HG02798 (cell line): ENCODE data around the gene GUCY1A2.
"Not testable (repeated sequence)": the region's sequence is repeated elsewhere in the genome, so short reads cannot be mapped to it uniquely, and the experiment has no call there.

Experiments
- ATAC-seq: cut with Tn5 transposase; IDR thresholded peaks from one replicate; pipeline ENCODE4 v1.9.1; 2021; ENCODE audit warnings: mild to moderate bottlenecking; ENCODE audit not compliant: unreplicated experiment, poor library complexity

GUCY1A2 gene

GRCh38 chr11:106852779-106853178 is 165.5 kb downstream of the GUCY1A2 start:
- no peak for ATAC-seq

- ATAC-seq: no peak
Measured at GRCh38 chr11:106848526-106848925, 169.8 kb downstream of the GUCY1A2 start.

GRCh38 chr11:106842134-106842533 is 176.1 kb downstream of the GUCY1A2 start:
- no peak for ATAC-seq

GRCh38 chr11:106840947-106841346 is 177.3 kb downstream of the GUCY1A2 start:
- ATAC-seq: no peak

GRCh38 chr11:106840146-106840545 is 178.1 kb downstream of the GUCY1A2 start:
- no peak for ATAC-seq

- no peak for ATAC-seq
Measured at GRCh38 chr11:106834567-106834966, 183.7 kb downstream of the GUCY1A2 start.

- no peak for ATAC-seq
Measured at GRCh38 chr11:106828976-106829375, 189.3 kb downstream of the GUCY1A2 start.

- ATAC-seq: no peak
Measured at GRCh38 chr11:106828576-106828975, 189.7 kb downstream of the GUCY1A2 start.

GRCh38 chr11:106827687-106828086 is 190.6 kb downstream of the GUCY1A2 start:
- no peak for ATAC-seq

GRCh38 chr11:106826558-106826957 is 191.7 kb downstream of the GUCY1A2 start:
- ATAC-seq: not testable (repeated sequence)

GRCh38 chr11:106821826-106822225 is 196.4 kb downstream of the GUCY1A2 start:
- no peak for ATAC-seq

GRCh38 chr11:106821291-106821690 is 197.0 kb downstream of the GUCY1A2 start:
- no peak for ATAC-seq

- no peak for ATAC-seq
Measured at GRCh38 chr11:106818443-106818842, 199.8 kb downstream of the GUCY1A2 start.

- ATAC-seq: no peak
Measured at GRCh38 chr11:106815209-106815608, 203.1 kb downstream of the GUCY1A2 start.

- ATAC-seq: no peak
Measured at GRCh38 chr11:106813806-106814205, 204.5 kb downstream of the GUCY1A2 start.

- no peak for ATAC-seq
Measured at GRCh38 chr11:106794058-106794457, 224.2 kb downstream of the GUCY1A2 start.

GRCh38 chr11:106789406-106789805 is 228.9 kb downstream of the GUCY1A2 start:
- no peak for ATAC-seq

- no peak for ATAC-seq
Measured at GRCh38 chr11:106787454-106787853, 230.8 kb downstream of the GUCY1A2 start.

- ATAC-seq: no peak
Measured at GRCh38 chr11:106785913-106786650, 232.2 kb downstream of the GUCY1A2 start.

GRCh38 chr11:106777302-106777701 is 241.0 kb downstream of the GUCY1A2 start:
- not testable (repeated sequence) for ATAC-seq

- no peak for ATAC-seq
Measured at GRCh38 chr11:106770489-106771085, 247.7 kb downstream of the GUCY1A2 start.
